ENCODE data around the gene BEND4. TPM values are rescaled to one million over a fixed set of nuclear protein-coding genes. Genes with fewer than 3 reads are reported as not detected.

The BEND4 gene
- 0.01 TPM for polyA plus RNA-seq (2013, experiment 1 of 2)
- polyA plus RNA-seq (2013, experiment 2 of 2): 0.04 TPM

DNA sequence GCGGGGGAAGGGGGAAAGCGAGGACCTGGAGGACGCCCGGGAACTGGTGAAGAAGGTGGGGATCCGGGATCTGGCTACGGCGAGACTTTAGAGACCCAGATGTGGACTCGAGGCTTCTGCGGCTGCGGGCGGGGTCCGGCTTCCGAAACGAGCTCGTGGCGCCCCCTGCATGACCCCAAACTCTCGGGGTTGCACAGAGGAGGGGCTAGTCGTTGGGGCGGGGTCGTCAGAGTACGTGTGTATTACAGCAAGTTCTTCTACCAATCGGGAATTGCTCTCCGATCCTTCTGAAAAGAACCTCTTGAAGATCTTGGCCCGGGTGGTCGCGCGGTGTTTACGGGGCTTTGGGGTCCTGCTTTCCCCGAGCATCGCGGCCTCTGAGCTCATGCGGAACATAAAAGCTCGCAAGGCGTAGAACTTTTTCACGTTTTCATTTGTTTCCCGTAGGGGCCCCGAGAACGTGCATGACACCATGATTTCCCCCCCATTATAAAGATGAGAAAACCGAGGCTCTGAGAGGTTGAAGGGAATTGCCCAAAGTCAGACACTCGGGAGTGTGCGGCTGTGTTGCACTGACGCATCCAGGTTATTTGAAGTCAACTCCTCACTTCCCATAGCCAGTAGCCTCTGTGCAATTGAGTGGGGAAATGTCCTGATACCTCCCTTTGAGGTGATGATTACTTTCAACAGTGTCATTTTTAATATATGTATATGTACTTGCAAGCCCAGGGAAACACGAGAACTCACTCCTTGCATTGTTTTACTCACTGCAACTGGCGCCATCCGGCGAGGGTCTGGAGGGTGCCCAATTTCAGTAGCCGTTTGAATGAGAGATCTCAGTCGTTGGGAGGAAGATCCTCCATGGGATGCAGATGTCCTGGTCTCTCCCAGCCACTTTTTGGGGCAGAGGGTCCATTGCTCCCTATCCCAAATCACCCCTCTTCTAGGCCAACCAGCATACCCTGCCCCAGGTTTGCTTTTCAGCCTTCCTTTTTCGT is at the start of gene BEND4:
Gene BEND4, minus strand, starts transcription at position 149 of the 998 bp plus-strand sequence. CDS start 512 bp downstream, outside the sequence.
- no peak within 1 kb of the TSS for H2AK5ac ChIP-seq (ENCODE audit: low read length, severe bottlenecking)
- peak within 1 kb of the TSS; percentile 34 for H2AFZ ChIP-seq (ENCODE audit: low read depth, low read length)
- H3K9me3 ChIP-seq (ENCODE audit: control insufficient read depth, low read length): no peaks in the 10 kb centered on the region
- no peak within 1 kb of the TSS for H3K23ac ChIP-seq (ENCODE audit: low read length in 2 of 2)
- no peak within 1 kb of the TSS for H3K27ac ChIP-seq (ENCODE audit: low read length, poor library complexity, severe bottlenecking)
- H3K79me1 ChIP-seq (replicated peaks; ENCODE audit: low read length, poor library complexity, severe bottlenecking): no peaks in the 10 kb centered on the region
- H3K18ac ChIP-seq (ENCODE audit: low read depth in 1 of 2, low read length in 2 of 2): no peak within 1 kb of the TSS
- H3K4me2 ChIP-seq (ENCODE audit: low read length, poor library complexity, severe bottlenecking): peak within 1 kb of the TSS; percentile 80
- H3K4ac ChIP-seq (ENCODE audit: low read depth in 1 of 2, low read length in 2 of 2): no peak within 1 kb of the TSS
- no peak within 1 kb of the TSS for H2BK120ac ChIP-seq (ENCODE audit: low read depth, low read length)
- 18% methylated on average over 42 of the region's 49 CpGs for WGBS
- peak within 1 kb of the TSS; percentile 43 to 44 for H3K4me3 ChIP-seq (ENCODE audit: insufficient read depth in 1 of 2, low read depth in 1 of 2, low read length in 2 of 2)
- no peak within 1 kb of the TSS for H4K8ac ChIP-seq (ENCODE audit: low read length)
- peak within 1 kb of the TSS; percentile 7 for H4K91ac ChIP-seq (ENCODE audit: low read length)
- H3K4me1 ChIP-seq (ENCODE audit: control insufficient read depth, insufficient read depth, low read depth, low read length): peaks cover 20% of the 10 kb centered on the region
- H2BK15ac ChIP-seq (ENCODE audit: low read depth, poor library complexity, severe bottlenecking): no peak within 1 kb of the TSS
- no peak within 1 kb of the TSS for H3K9ac ChIP-seq (ENCODE audit: low read length)
- H3K14ac ChIP-seq (ENCODE audit: low read length in 2 of 2): no peak within 1 kb of the TSS
- H3K27me3 ChIP-seq (ENCODE audit: control insufficient read depth in 1 of 2, insufficient read depth in 1 of 2, low read length in 2 of 2): peaks cover 47 to 79% of the 10 kb centered on the region in 2 experiments
- no peak within 1 kb of the TSS for H2BK5ac ChIP-seq (ENCODE audit: low read depth, low read length, poor library complexity, severe bottlenecking)
- H2BK12ac ChIP-seq (ENCODE audit: low read length in 2 of 2): no peak within 1 kb of the TSS
- no peaks in the 10 kb centered on the region for H3K36me3 ChIP-seq (ENCODE audit: control insufficient read depth in 1 of 2, insufficient read depth in 2 of 2, low read depth in 1 of 2, low read length in 2 of 2)
- DNase-seq: no peak

DNA sequence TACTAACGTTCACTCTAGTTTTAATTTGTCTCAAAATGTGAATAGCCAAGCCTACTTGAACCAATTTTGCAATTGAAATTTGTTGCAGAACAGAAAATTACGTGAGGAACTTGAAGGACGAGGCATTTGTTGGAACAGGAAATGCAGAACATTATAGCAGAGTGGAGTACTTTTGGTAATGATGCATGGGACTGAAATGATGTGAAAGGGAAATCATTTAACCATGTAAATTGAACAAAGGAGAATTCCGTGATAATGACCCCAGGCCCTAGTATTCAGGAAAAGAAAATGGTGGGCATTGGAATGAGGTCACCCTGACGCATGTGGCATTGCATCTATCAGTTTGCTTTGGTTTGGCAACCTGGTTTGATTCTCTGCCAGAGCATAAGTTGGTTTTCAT is 44.9 kb upstream of the BEND4 start:
- DNase-seq: no peak
- no peak overlapping the region for H3K4me3 ChIP-seq (ENCODE audit: insufficient read depth in 1 of 2, low read depth in 1 of 2, low read length in 2 of 2)
- no peak overlapping the region for H3K27ac ChIP-seq (ENCODE audit: low read length, poor library complexity, severe bottlenecking)
- no peaks in the 10 kb centered on the region for H3K79me1 ChIP-seq (replicated peaks; ENCODE audit: low read length, poor library complexity, severe bottlenecking)
- H3K23ac ChIP-seq (ENCODE audit: low read length in 2 of 2): no peak overlapping the region
- H3K18ac ChIP-seq (ENCODE audit: low read depth in 1 of 2, low read length in 2 of 2): no peak overlapping the region
- no peak overlapping the region for H2AK5ac ChIP-seq (ENCODE audit: low read length, severe bottlenecking)
- H2BK12ac ChIP-seq (ENCODE audit: low read length in 2 of 2): no peak overlapping the region
- H3K4me2 ChIP-seq (ENCODE audit: low read length, poor library complexity, severe bottlenecking): no peak overlapping the region
- H2BK120ac ChIP-seq (ENCODE audit: low read depth, low read length): no peak overlapping the region
- H3K4ac ChIP-seq (ENCODE audit: low read depth in 1 of 2, low read length in 2 of 2): no peak overlapping the region
- no peak overlapping the region for H4K8ac ChIP-seq (ENCODE audit: low read length)
- WGBS: 79% methylated on average over 5 of the region's 5 CpGs
- H3K14ac ChIP-seq (ENCODE audit: low read length in 2 of 2): no peak overlapping the region
- H3K9me3 ChIP-seq (ENCODE audit: control insufficient read depth, low read length): no peaks in the 10 kb centered on the region
- H3K36me3 ChIP-seq (ENCODE audit: control insufficient read depth in 1 of 2, insufficient read depth in 2 of 2, low read depth in 1 of 2, low read length in 2 of 2): no peaks in the 10 kb centered on the region
- H2BK15ac ChIP-seq (ENCODE audit: low read depth, poor library complexity, severe bottlenecking): no peak overlapping the region
- no peaks in the 10 kb centered on the region for H3K27me3 ChIP-seq (ENCODE audit: control insufficient read depth in 1 of 2, insufficient read depth in 1 of 2, low read length in 2 of 2)
- no peak overlapping the region for H4K91ac ChIP-seq (ENCODE audit: low read length)
- no peaks in the 10 kb centered on the region for H3K4me1 ChIP-seq (ENCODE audit: control insufficient read depth, insufficient read depth, low read depth, low read length)
- H2BK5ac ChIP-seq (ENCODE audit: low read depth, low read length, poor library complexity, severe bottlenecking): no peak overlapping the region
- H2AFZ ChIP-seq (ENCODE audit: low read depth, low read length): no peak overlapping the region
- no peak overlapping the region for H3K9ac ChIP-seq (ENCODE audit: low read length)

DNA sequence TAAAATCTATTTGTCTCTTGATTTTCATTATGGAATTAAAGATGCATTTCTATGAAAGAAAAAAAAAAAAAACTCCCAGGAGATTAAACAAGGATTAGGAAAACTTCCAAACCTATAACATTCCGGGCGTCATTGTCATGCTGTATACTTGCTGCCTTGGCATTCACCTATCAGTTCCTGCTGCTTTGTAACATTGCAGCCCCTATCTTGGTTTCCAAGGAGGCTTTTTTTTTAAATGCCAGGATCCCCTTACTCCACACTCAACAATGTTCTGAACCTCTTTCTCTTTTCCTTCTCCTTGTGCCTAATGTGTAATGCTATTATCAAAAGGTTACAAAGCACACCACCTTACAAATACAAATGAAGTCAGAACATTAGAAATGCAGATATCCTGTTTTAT is 20.5 kb upstream of the BEND4 start:
- H3K79me1 ChIP-seq (replicated peaks; ENCODE audit: low read length, poor library complexity, severe bottlenecking): no peaks in the 10 kb centered on the region
- no peak overlapping the region for H2AK5ac ChIP-seq (ENCODE audit: low read length, severe bottlenecking)
- no peak overlapping the region for H3K23ac ChIP-seq (ENCODE audit: low read length in 2 of 2)
- no peak overlapping the region for H4K91ac ChIP-seq (ENCODE audit: low read length)
- H2BK120ac ChIP-seq (ENCODE audit: low read depth, low read length): no peak overlapping the region
- no peak overlapping the region for H4K8ac ChIP-seq (ENCODE audit: low read length)
- WGBS: 86% methylated on average over 2 of the region's 2 CpGs
- no peaks in the 10 kb centered on the region for H3K27me3 ChIP-seq (ENCODE audit: control insufficient read depth in 1 of 2, insufficient read depth in 1 of 2, low read length in 2 of 2)
- H2BK12ac ChIP-seq (ENCODE audit: low read length in 2 of 2): no peak overlapping the region
- peaks cover 5% of the 10 kb centered on the region for H3K9me3 ChIP-seq (ENCODE audit: control insufficient read depth, low read length)
- no peak overlapping the region for H3K9ac ChIP-seq (ENCODE audit: low read length)
- no peak overlapping the region for H3K18ac ChIP-seq (ENCODE audit: low read depth in 1 of 2, low read length in 2 of 2)
- no peak overlapping the region for H3K4me3 ChIP-seq (ENCODE audit: insufficient read depth in 1 of 2, low read depth in 1 of 2, low read length in 2 of 2)
- no peak overlapping the region for H2AFZ ChIP-seq (ENCODE audit: low read depth, low read length)
- H3K4me2 ChIP-seq (ENCODE audit: low read length, poor library complexity, severe bottlenecking): no peak overlapping the region
- no peaks in the 10 kb centered on the region for H3K4me1 ChIP-seq (ENCODE audit: control insufficient read depth, insufficient read depth, low read depth, low read length)
- no peak overlapping the region for H3K27ac ChIP-seq (ENCODE audit: low read length, poor library complexity, severe bottlenecking)
- H3K36me3 ChIP-seq (ENCODE audit: control insufficient read depth in 1 of 2, insufficient read depth in 2 of 2, low read depth in 1 of 2, low read length in 2 of 2): no peaks in the 10 kb centered on the region
- no peak overlapping the region for H2BK15ac ChIP-seq (ENCODE audit: low read depth, poor library complexity, severe bottlenecking)
- H2BK5ac ChIP-seq (ENCODE audit: low read depth, low read length, poor library complexity, severe bottlenecking): no peak overlapping the region
- no peak overlapping the region for H3K14ac ChIP-seq (ENCODE audit: low read length in 2 of 2)
- no peak for DNase-seq
- H3K4ac ChIP-seq (ENCODE audit: low read depth in 1 of 2, low read length in 2 of 2): no peak overlapping the region

DNA sequence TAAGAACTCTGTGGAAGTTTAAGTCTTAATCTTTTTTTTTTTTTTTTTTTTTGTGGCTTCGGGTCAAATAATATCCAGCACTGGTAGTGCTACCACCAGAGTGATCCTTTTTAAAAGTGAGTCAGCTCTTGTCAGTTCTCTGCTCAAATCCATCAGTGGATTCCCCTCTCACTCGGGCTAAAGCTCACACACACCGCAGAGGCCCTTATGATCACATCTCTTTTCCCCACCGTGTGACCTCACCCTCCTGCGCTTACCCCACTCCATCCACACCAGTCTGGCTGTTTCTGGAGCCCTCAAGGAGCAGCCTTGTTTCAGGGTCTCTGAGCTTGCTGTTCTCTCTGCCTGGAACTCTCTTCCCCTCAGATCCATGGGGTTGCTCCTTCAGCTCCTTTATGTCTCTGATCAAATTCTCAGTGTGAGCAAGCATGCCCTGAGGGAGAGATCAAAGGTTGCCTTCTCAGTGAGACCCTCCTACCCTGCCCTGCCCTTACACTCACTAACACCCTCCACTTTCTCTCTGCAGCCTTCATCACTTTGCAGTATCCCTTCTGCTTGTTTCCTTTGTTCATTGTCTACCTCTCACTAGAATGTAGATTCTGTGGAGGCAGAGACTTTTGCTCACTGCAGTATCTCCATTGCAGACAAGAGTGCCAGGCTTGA is 19.8 kb upstream of the BEND4 start:
- Histone ChIP-seq H3K9me3 (ENCODE audit: control insufficient read depth, low read length) (peaks cover 1% of the 10 kb centered on the region), H3K9ac (ENCODE audit: low read length) (no peak overlapping the region), H3K27me3 (ENCODE audit: control insufficient read depth in 1 of 2, insufficient read depth in 1 of 2, low read length in 2 of 2) (no peaks in the 10 kb centered on the region), H4K8ac (ENCODE audit: low read length) (no peak overlapping the region), H2BK5ac (ENCODE audit: low read depth, low read length, poor library complexity, severe bottlenecking) (no peak overlapping the region), H3K4ac (ENCODE audit: low read depth in 1 of 2, low read length in 2 of 2) (no peak overlapping the region), H3K27ac (ENCODE audit: low read length, poor library complexity, severe bottlenecking) (no peak overlapping the region), H2BK12ac (ENCODE audit: low read length in 2 of 2) (no peak overlapping the region), H2BK15ac (ENCODE audit: low read depth, poor library complexity, severe bottlenecking) (no peak overlapping the region), H3K36me3 (ENCODE audit: control insufficient read depth in 1 of 2, insufficient read depth in 2 of 2, low read depth in 1 of 2, low read length in 2 of 2) (no peaks in the 10 kb centered on the region), H3K79me1 (replicated peaks; ENCODE audit: low read length, poor library complexity, severe bottlenecking) (no peaks in the 10 kb centered on the region), H2AFZ (ENCODE audit: low read depth, low read length) (no peak overlapping the region), H3K18ac (ENCODE audit: low read depth in 1 of 2, low read length in 2 of 2) (no peak overlapping the region), H3K4me2 (ENCODE audit: low read length, poor library complexity, severe bottlenecking) (no peak overlapping the region), H3K23ac (ENCODE audit: low read length in 2 of 2) (no peak overlapping the region), H2AK5ac (ENCODE audit: low read length, severe bottlenecking) (no peak overlapping the region), H2BK120ac (ENCODE audit: low read depth, low read length) (no peak overlapping the region), H3K4me3 (ENCODE audit: insufficient read depth in 1 of 2, low read depth in 1 of 2, low read length in 2 of 2) (no peak overlapping the region), H3K14ac (ENCODE audit: low read length in 2 of 2) (no peak overlapping the region), H3K4me1 (ENCODE audit: control insufficient read depth, insufficient read depth, low read depth, low read length) (no peaks in the 10 kb centered on the region), H4K91ac (ENCODE audit: low read length) (no peak overlapping the region)
- WGBS: 84% methylated on average over 5 of the region's 5 CpGs
- DNase-seq: no peak

Measured in mesenchymal stem cell (in vitro differentiated cells and primary cell).